HG03066 (cell line): Measurements from ENCODE around the gene U2AF2.

Experiments
- ATAC-seq: cut with Tn5 transposase; IDR thresholded peaks from one replicate; pipeline ENCODE4 v1.9.1; 2021; ENCODE audit warnings: low read depth; ENCODE audit not compliant: unreplicated experiment

Gene U2AF2

DNA sequence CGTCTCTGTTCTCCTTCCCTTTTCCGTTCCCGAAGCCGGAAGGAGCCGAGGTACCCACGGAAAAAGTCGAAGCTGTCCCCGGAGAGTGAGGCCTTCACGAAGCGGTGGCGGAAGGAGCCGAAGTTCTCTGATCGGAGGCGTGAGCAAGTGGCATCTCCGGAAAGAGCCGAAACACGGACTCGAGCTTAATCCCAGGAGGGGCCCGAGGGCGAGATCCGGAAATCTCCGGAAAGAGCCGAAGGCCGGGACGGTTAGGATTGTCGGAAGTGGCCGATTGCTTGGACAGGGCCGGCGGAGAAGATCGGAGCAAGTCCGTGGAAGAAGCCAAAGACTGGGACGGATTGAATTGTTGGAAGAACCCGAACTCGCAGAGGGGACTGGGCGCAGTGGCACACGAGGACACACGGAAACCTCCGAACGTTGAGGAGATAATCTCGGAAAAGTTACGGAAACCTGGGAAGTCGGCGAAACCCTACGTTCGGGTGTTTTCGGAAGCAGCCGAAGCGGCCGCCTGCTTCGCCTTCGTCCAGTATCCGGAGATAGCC is 440 bp upstream of the U2AF2 start:
- ATAC-seq, result peak; percentile 51

- no peak for ATAC-seq
These were observed 809 bp downstream of the U2AF2 start for GRCh38 chr19:55655648-55656040.

- no peak for ATAC-seq
These were observed 1.7 kb downstream of the U2AF2 start for GRCh38 chr19:55656552-55656951.

DNA sequence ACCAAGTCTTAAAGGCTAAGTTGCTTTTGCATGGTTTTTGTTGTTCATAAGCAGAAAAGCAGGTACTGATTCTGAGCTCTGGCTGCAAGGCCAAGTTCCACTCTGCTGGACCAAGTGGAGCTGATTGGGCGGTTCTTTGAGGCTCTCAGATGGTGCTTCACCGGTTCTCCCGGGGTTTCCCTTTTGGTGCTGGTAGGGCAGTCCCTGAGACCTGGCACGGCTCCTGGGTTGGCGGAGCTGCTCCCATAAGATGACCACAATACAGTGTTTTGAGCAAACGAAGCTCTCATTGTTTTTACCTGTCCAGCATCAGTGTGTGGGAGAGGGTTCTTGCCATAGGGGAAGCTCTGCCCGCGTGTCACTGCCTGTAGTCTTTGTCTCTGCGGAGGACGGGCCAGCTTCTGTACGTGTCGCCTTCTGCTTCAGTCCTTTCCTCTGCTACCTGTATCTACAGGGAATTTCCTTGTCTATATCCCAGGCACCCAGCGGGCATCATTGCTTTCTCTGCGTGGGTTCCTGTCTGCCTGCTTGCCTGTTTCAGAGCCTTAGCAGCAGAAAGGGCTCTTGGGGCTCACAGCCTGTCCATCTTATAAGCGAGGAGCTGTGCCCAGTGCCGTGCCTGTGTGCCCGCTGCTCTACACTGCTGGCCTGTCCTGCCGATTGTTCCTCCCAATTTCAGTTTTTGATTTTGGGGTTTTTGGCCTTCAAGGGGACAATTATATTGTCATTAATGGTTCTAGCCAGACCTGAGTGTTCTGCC is 2.3 kb downstream of the U2AF2 start:
- ATAC-seq, result no peak

GRCh38 chr19:55658846-55659459 is 4.1 kb downstream of the U2AF2 start:
- ATAC-seq, result no peak

DNA sequence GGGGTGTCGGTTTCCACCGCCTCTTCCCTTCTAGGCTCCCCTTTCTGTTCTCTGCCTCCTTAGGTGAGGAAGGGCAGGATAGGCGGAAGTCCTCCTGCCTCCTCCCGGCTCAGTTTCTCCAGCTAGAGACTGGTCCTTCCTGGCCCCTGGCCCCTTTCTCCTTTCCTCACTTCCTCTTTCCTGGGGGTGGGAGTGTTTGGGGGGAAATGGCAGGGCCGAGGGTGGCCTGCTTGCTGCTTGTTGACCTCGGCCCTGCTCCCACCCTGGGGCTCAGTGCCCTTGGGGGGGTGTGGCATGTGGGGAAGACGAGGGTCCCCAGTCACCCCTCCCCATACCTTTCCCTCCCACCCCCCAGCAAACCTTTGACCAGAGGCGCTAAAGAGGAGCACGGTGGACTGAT is 5.0 kb downstream of the U2AF2 start:
- no peak for ATAC-seq

DNA sequence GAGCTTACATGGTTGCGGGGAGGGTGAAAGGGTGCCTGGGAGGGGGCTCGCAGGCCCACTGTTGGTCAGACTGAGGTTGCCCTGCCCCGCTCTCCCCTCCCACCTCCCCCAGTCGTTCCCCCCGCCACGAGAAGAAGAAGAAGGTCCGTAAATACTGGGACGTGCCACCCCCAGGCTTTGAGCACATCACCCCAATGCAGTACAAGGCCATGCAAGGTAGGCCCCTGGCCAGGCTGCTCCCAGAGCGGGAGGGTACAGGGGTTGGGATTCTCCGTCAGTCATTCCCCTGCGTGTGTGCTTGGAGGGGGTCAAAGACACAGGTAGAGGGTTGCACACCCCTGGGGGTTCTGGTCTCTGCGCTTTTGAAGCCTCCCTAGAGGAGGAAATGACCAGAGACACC is 5.6 kb downstream of the U2AF2 start:
- no peak for ATAC-seq

DNA sequence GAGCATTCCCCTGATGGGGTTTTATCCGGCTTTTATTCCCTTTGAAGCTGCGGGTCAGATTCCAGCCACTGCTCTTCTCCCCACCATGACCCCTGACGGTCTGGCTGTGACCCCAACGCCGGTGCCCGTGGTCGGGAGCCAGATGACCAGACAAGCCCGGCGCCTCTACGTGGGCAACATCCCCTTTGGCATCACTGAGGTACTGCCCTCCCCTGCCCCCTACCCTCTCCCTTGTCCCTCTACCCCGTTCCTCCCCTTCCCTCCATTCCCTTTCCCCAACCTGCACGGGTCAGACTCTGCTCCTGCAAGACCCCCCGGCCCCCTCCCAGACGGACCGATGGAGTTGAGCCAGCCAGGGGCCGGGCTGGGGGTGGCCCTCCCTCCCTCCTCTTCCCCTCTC is 6.2 kb downstream of the U2AF2 start:
- ATAC-seq, result no peak

- no peak for ATAC-seq
These were observed 7.0 kb downstream of the U2AF2 start for GRCh38 chr19:55661826-55662225.

- no peak for ATAC-seq
These were observed 9.2 kb downstream of the U2AF2 start for GRCh38 chr19:55663846-55664536.

DNA sequence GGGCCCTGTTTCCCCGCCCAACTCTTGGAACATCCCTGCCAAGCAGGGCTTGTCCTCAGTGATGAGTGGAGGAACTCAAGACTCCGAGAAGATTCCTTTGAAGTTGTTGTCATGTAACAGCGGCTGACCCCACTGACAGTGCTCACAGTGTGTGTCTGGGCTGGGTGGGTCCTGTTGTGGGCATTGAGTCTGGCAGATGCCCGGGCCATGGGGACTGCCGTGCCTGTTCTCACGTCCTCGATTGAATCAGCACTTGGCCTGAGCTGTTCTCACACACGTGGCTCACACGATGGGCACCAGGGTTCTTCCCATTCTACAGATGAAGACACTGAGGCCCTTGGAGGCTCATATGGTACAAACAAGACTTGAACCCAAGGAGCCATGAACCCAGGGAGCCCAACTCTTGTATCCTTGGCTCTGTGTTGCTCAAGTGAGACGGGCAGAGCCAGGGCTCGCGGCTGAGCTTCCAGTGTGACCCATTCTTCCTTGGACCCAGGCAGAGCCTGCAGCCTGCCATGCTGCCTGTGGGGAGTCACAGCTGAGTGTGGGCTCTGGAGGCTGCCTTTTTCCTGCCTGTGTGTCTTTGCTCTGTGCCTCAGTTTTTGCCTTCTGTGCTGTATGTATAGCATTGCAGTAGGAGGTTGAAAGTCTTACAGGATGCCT is 11.6 kb downstream of the U2AF2 start:
- ATAC-seq, result no peak

GRCh38 chr19:55667006-55667381 is 12.2 kb downstream of the U2AF2 start:
- no peak for ATAC-seq

DNA sequence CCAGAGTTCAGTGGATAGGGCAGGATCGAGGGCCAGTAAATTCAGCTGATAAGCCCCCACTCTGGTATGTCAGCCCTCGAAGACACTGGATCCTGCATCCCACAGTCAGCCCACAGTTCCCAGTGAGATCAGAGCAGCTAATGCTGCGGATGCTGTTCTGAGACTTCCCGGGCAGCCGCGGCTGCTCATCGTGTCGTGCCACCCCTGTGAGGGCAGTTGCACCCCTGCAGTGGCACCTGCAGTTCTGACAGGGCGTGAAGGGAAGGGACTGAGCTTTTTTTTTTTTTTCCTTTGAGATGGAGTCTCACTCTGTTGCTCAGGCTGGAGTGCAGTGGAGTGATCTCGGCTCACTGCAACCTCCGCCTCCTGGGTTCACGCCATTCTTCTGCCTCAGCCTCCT is 12.7 kb downstream of the U2AF2 start:
- ATAC-seq, result no peak

GRCh38 chr19:55667958-55668357 is 13.1 kb downstream of the U2AF2 start:
- no peak for ATAC-seq

DNA sequence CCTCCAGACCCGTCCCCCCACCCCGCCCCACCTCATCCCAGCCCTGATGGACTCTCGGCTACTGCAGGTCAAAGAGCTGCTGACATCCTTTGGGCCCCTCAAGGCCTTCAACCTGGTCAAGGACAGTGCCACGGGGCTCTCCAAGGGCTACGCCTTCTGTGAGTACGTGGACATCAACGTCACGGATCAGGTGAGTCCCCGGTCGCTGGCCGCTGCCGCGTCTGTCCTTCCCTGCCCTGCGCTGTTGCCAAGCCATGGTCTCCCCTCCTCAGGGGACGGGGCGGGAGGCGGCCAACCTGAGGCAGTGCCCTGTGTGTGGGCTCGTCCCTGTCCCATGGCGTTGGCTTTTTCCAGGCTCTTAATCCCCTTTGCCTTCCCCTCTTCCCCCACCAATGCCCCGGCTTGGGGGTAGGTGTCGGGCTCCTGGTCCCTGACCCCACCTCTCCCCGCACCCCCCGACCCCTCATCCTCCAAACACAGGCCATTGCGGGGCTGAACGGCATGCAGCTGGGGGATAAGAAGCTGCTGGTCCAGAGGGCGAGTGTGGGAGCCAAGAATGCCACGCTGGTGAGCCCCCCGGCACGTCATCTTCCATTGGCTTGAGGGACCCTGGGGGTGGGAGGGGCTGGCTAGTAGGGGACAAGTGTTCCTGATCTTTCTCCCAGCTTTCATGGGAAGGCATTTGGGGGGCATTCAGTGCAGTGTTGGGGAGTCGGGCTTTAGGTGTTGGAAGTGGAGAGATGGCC is 13.9 kb downstream of the U2AF2 start:
- ATAC-seq, result no peak

DNA sequence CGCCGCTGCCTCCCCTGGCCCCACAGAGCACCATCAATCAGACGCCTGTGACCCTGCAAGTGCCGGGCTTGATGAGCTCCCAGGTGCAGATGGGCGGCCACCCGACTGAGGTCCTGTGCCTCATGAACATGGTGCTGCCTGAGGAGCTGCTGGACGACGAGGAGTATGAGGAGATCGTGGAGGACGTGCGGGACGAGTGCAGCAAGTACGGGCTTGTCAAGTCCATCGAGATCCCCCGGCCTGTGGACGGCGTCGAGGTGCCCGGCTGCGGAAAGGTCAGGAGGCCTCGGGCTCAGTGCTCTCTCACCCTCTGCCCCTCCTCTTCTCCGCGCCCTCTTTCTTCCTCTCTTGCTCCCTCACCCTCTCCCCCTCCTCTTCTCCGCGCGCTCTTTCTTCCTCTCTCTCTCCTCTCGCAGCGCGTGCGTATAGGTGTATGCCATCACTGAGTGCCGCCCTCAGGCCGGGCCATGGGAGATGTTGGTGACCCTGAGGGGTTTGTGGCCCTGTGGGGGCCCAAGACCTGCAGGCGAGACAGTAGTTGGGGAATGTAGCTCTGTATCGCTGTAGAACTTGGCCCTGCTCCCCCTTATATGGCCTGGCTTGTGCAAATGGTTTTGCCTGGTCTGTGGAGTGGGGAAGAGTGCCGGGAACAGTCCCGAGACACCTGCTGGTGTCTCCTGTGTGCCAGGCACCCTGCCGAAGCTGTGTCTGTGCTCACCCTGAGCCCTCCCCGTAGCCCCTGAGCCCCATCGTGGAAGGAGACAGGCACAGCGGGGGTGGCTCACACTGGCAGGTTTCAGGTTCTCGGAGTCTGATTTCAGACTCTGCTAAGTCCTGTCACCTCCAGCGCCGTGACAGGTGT is 14.8 kb downstream of the U2AF2 start:
- ATAC-seq, result no peak

DNA sequence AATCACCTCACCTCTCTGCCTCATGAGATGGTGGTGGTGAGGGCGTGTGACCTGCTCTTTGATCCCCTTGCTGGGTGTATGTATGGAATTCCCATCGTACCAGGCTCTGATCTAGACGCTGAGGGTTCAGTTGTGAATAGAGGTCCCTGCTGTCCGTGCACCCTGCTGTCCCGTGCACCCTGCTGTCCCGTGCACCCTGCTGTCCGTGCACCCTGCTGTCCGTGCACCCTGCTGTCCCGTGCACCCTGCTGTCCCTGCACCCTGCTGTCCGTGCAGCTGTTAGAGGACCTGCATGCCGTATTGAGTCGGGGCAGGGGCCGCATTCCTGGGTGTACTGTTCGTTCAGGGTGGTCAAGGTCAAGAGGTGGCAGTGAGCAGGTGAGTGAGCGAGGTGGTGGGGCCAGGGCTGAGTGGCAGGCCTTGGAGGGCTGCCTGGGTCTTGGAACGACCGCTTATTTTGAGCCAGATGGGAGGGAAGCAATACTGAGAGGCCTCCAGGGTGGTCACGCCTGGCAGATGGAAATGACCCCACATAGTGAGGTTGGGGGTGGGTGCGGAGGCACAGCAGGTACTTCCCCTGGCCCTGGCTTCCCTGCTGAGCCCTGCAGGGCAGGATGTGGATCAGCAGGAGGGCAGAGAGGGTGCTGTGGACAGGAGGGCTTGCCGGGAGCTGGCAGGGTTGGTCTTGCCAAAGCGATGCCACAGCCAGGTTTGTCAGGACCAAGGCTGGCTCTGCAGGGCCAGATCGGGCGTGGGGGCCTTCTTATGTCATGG is 15.6 kb downstream of the U2AF2 start:
- no peak for ATAC-seq

- ATAC-seq, result no peak
These were observed 16.2 kb downstream of the U2AF2 start for GRCh38 chr19:55671054-55671378.

DNA sequence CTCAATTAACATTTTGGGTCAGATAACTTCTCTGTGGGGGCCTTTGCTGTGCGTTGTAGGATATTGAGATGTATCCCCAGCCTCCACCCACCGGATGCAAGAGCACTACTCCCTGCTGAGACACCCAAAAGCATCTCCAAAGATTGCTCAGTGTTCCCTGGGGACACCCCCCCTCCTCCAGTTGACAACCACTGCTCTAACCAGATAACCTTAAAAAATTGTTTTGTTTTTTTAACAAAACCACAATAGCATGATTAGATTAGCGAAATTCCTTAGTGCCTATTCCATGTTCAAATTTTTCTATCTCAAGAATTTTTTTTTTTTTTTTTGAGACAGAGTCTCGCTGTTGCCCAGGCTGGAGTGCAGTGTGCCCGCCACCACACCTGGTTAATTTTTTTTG is 17.6 kb downstream of the U2AF2 start:
- no peak for ATAC-seq
